H1 (cell line): Measurements from ENCODE around the gene DGCR6L. TPM values are rescaled to one million over a fixed set of nuclear protein-coding genes. Genes with fewer than 3 reads are reported as not detected.

Experiments
- CHD7 ChIP-seq: fragments of 300-600 bp; sonication (generic); IDR thresholded peaks from 2 replicates; pipeline ENCODE4 v1.7.1; 2012; ENCODE audit warnings: low read length, moderate library complexity, mild to moderate bottlenecking, inconsistent platforms; ENCODE audit not compliant: insufficient replicate concordance
- GTF2F1 ChIP-seq: IDR thresholded peaks from 2 replicates; pipeline ENCODE4 v1.6.1; 2012; ENCODE audit warnings: low read depth, low read length, improper control_type of control experiment, borderline replicate concordance
- KDM4A ChIP-seq: IDR thresholded peaks from one replicate; pipeline ENCODE4 v1.7.1; 2012; ENCODE audit warnings: low read depth, mild to moderate bottlenecking, moderate library complexity, low read length, inconsistent platforms; ENCODE audit not compliant: severe bottlenecking
- SIX5 ChIP-seq: IDR thresholded peaks from 2 replicates; pipeline ENCODE4 v1.6.1; 2011; ENCODE audit warnings: mild to moderate bottlenecking, low read depth, low read length
- TAF1 ChIP-seq: IDR thresholded peaks from 2 replicates; pipeline ENCODE4 v1.6.1; 2011; ENCODE audit warnings: mild to moderate bottlenecking, low read depth, low read length
- TAF7 ChIP-seq: optimal IDR thresholded peaks from 2 replicates; pipeline ENCODE3; 2011; ENCODE audit warnings: low read depth, mild to moderate bottlenecking, inconsistent platforms, low read length, moderate library complexity, borderline replicate concordance
- TBP ChIP-seq: IDR thresholded peaks from 2 replicates; pipeline ENCODE4 v1.6.1; 2011; ENCODE audit warnings: low read depth, low read length, improper control_type of control experiment
- TCF12 ChIP-seq: IDR thresholded peaks from 2 replicates; pipeline ENCODE4 v1.6.1; 2011; ENCODE audit warnings: low read depth, mild to moderate bottlenecking, low read length
- polyA plus RNA-seq, 7 experiments: library from polyadenylated mRNA; depleted of rRNA in 3 of 7; stranded (reverse) in 5 of 7; unstranded in 2 of 7; fragments of >200 nt in 5 of 7; fragments of 200-250 nt in 2 of 7; gene quantifications; 1 replicate in 5 of 7; 2 replicates in 1 of 7; 4 replicates in 1 of 7; pipeline versions ENCODE4 v1.2.1 to v1.2.3, GENCODE V29; 2011 to 2013; ENCODE audit warnings: missing spikeins in 2 of 7, mixed read lengths in 2 of 7
- total RNA-seq: library from RNA; stranded (reverse); fragmentation: NEBNext Ultra II Directional; extraction: Animal tissue kit (Norgen Biotek cat#: 25700); gene quantifications from 2 replicates; pipeline ENCODE4 v1.2.1, GENCODE V29; 2021
- TF ChIP-seq, protein P1 (sequence below): IDR thresholded peaks from 2 replicates; pipeline ENCODE4 v1.6.1; 2011; ENCODE audit warnings: low read length, improper control_type of control experiment

The DGCR6L gene
- total and polyA plus RNA-seq, 2 of the 8 experiments (the other 6 are each of a cell fraction or from before 2014, with no cell fraction given), result 43.6 to 72.6 TPM

- TF ChIP-seq CHD7 (no peak), TBP (no peak), GTF2F1 (no peak), TAF7 (no peak), KDM4A (no peak), TCF12 (no peak), TAF1 (no peak), SIX5 (no peak)
- TF ChIP-seq, protein P1, sequence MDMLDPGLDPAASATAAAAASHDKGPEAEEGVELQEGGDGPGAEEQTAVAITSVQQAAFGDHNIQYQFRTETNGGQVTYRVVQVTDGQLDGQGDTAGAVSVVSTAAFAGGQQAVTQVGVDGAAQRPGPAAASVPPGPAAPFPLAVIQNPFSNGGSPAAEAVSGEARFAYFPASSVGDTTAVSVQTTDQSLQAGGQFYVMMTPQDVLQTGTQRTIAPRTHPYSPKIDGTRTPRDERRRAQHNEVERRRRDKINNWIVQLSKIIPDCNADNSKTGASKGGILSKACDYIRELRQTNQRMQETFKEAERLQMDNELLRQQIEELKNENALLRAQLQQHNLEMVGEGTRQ, result no peak
Observed at GRCh38 chr22:20295262-20296064, 24.4 kb downstream of the DGCR6L start (continued).
